Astrocyte (in vitro differentiated cells and primary cell): ENCODE results near the gene VIPR2. TPM values are rescaled to one million over a fixed set of nuclear protein-coding genes. Genes with fewer than 3 reads are reported as not detected.

ENCODE experiments used
- DNase-seq: peaks from one replicate; pipeline ENCODE4 v3.0.0-alpha.2; 2010; ENCODE audit warnings: low read depth
- FAIRE-seq: peaks from 2 replicates; lab custom pipeline; 2011; peaks lifted over from hg19 to GRCh38; lab: Jason Lieb, UNC
- H2AFZ ChIP-seq: 2 replicates; pipeline ENCODE4 v1.6.0; 2012; ENCODE audit warnings: low read depth, low read length, inconsistent platforms
- H3K27ac ChIP-seq: 2 replicates; pipeline ENCODE4 v1.5.1; 2011; ENCODE audit warnings: low read depth, low read length, inconsistent platforms
- H3K27me3 ChIP-seq: 2 replicates; pipeline ENCODE4 v1.6.0; 2011; ENCODE audit warnings: low read length, inconsistent platforms; ENCODE audit not compliant: insufficient read depth
- H3K36me3 ChIP-seq: 2 replicates; pipeline ENCODE4 v1.5.1; 2011; ENCODE audit warnings: low read length, inconsistent platforms; ENCODE audit not compliant: insufficient read depth
- H3K4me1 ChIP-seq: 2 replicates; pipeline ENCODE4 v1.5.1; 2011; ENCODE audit warnings: low read length, inconsistent platforms; ENCODE audit not compliant: insufficient read depth
- H3K4me2 ChIP-seq: 2 replicates; pipeline ENCODE4 v1.6.0; 2012; ENCODE audit warnings: low read length, inconsistent platforms
- H3K4me3 ChIP-seq: 2 replicates; pipeline ENCODE4 v1.5.1; 2011; ENCODE audit warnings: low read depth, mild to moderate bottlenecking, low read length, inconsistent platforms; ENCODE audit not compliant: insufficient read depth
- H3K79me2 ChIP-seq: 2 replicates; pipeline ENCODE4 v1.6.0; 2012; ENCODE audit warnings: mild to moderate bottlenecking, low read length, inconsistent platforms; ENCODE audit not compliant: insufficient read depth
- H3K9ac ChIP-seq: 2 replicates; pipeline ENCODE4 v1.6.0; 2012; ENCODE audit warnings: mild to moderate bottlenecking, low read length, inconsistent platforms
- H3K9me3 ChIP-seq: 2 replicates; pipeline ENCODE4 v1.5.1; 2012; ENCODE audit warnings: low read depth, mild to moderate bottlenecking, low read length, inconsistent platforms; ENCODE audit not compliant: insufficient read depth
- H4K20me1 ChIP-seq: 2 replicates; pipeline ENCODE4 v1.6.0; 2012; ENCODE audit warnings: low read length, inconsistent platforms; ENCODE audit not compliant: insufficient read depth
- H3K27ac Mint-ChIP-seq: one replicate; pipeline ENCODE4 v1.8.0; 2021; ENCODE audit warnings: mild to moderate bottlenecking, mixed read lengths; ENCODE audit not compliant: unreplicated experiment
- H3K27me3 Mint-ChIP-seq: one replicate; pipeline ENCODE4 v1.8.0; 2021; ENCODE audit warnings: low read depth, mixed read lengths; ENCODE audit not compliant: unreplicated experiment
- H3K36me3 Mint-ChIP-seq: one replicate; pipeline ENCODE4 v1.8.0; 2021; ENCODE audit warnings: low read depth, mixed read lengths; ENCODE audit not compliant: unreplicated experiment
- H3K4me1 Mint-ChIP-seq: one replicate; pipeline ENCODE4 v1.8.0; 2021; ENCODE audit warnings: low read depth, mixed read lengths; ENCODE audit not compliant: unreplicated experiment
- H3K4me3 Mint-ChIP-seq: one replicate; pipeline ENCODE4 v1.8.0; 2021; ENCODE audit warnings: mild to moderate bottlenecking, moderate library complexity, mixed read lengths; ENCODE audit not compliant: unreplicated experiment
- H3K9me3 Mint-ChIP-seq: one replicate; pipeline ENCODE4 v1.8.0; 2021; ENCODE audit warnings: mild to moderate bottlenecking, mixed read lengths; ENCODE audit not compliant: unreplicated experiment
- EZH2 ChIP-seq: IDR thresholded peaks from 2 replicates; pipeline ENCODE4 v1.6.1; 2012; ENCODE audit warnings: mild to moderate bottlenecking, low read length, inconsistent platforms; ENCODE audit not compliant: insufficient read depth
- total RNA-seq: library from RNA; stranded (reverse); gene quantifications from 2 replicates; pipeline ENCODE4 v1.2.1, GENCODE V29; 2021
- TF ChIP-seq, protein P1 (sequence below): IDR thresholded peaks from 2 replicates; pipeline ENCODE4 v1.5.1; 2011; ENCODE audit warnings: low read depth, mild to moderate bottlenecking, inconsistent platforms, low read length, moderate library complexity; ENCODE audit not compliant: insufficient read depth

VIPR2 gene
- total RNA-seq, 1 donor from 2014 or later: 0.68 TPM

DNA sequence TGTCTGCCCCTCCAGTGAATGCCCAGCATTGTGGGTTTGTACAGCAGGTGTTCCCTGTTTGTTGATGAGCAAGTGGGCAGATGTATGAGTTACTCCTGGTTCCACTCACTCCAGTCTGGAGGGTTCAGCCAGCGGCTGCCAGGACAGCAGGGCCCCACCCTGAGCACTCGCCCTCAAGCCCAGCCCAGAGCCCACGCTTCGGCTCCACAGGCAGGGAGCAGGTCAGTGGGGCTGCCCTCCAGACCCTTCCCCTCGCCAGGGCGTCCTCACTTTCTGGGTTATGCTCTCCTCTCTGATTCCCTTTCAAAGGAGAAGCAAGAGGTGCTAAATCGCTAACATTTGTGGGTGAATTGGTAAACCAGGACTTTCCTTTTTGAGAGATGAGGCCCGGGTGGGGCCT, 4.8 kb upstream of the VIPR2 start:
- Mint-ChIP-seq H3K4me1 (no peaks in the 10 kb centered on the region), H3K4me3 (no peak overlapping the region), H3K36me3 (no peaks in the 10 kb centered on the region), H3K27ac (no peak overlapping the region), H3K9me3 (peaks cover 1% of the 10 kb centered on the region), H3K27me3 (peaks cover 22% of the 10 kb centered on the region)
- DNase-seq: no peak
- Histone ChIP-seq H3K9ac (no peak overlapping the region), H3K27ac (no peak overlapping the region), H3K36me3 (no peaks in the 10 kb centered on the region), H3K9me3 (no peaks in the 10 kb centered on the region), H3K79me2 (no peaks in the 10 kb centered on the region), H3K4me3 (no peak overlapping the region), H3K27me3 (peaks cover 6% of the 10 kb centered on the region), H3K4me2 (no peak overlapping the region), H2AFZ (no peak overlapping the region), H4K20me1 (no peaks in the 10 kb centered on the region), H3K4me1 (no peaks in the 10 kb centered on the region)
- TF ChIP-seq, protein P1, sequence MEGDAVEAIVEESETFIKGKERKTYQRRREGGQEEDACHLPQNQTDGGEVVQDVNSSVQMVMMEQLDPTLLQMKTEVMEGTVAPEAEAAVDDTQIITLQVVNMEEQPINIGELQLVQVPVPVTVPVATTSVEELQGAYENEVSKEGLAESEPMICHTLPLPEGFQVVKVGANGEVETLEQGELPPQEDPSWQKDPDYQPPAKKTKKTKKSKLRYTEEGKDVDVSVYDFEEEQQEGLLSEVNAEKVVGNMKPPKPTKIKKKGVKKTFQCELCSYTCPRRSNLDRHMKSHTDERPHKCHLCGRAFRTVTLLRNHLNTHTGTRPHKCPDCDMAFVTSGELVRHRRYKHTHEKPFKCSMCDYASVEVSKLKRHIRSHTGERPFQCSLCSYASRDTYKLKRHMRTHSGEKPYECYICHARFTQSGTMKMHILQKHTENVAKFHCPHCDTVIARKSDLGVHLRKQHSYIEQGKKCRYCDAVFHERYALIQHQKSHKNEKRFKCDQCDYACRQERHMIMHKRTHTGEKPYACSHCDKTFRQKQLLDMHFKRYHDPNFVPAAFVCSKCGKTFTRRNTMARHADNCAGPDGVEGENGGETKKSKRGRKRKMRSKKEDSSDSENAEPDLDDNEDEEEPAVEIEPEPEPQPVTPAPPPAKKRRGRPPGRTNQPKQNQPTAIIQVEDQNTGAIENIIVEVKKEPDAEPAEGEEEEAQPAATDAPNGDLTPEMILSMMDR: no peak
- TF ChIP-seq EZH2: no peak
- FAIRE-seq: no peak

DNA sequence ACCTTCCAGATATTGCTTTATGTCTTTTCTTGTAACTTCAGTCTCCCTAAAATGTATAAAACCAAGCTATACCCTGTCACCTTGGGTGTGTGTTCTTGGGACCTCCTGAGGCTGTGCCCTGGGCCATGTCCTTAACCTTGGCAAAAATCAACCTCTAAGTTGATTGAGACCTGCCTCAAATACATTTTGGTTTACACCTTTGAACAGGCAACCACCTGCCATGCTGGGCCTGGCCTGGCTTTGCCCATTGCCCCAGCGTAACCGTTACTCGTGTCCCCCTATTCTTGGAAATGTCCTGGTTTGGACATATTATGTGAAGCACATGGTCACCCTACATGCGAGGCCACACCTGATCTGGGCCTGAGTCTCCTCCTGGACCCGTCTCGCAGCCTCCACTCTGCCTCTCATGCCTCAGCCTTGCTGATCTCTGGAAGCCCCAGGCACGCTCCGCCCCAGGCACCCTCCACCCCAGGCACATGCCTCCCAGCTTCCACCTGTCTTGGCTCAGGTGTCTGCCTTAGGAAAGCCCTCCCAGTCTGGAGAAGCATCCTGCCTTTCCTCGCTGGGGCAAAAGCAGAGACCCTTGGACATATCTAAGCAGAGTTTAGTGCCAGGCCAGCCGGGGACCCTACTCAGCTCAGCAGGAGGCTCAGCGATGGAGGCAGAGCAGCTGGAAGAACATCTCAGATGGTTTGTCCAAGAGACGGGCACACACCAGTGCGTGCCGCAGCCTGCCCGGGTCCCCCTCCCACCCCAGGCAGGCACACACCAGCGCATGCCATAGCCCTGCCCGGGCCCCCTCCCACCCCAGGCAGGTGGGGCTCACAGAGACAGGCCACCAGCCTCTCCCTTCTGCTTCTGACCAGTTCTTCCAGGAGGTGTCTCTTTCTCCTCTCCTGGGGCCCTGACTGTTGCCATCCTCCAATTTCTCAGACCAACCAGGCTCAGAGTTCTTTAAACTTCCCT, 4.0 kb upstream of the VIPR2 start:
- no peak for DNase-seq
- H3K27ac Mint-ChIP-seq: no peak overlapping the region

More for the DNA sequence above, 4.0 kb upstream of the VIPR2 start:
- no peaks in the 10 kb centered on the region for H3K79me2 ChIP-seq
- no peaks in the 10 kb centered on the region for H3K4me1 ChIP-seq
- no peak overlapping the region for H3K4me3 Mint-ChIP-seq
- H3K36me3 ChIP-seq: no peaks in the 10 kb centered on the region
- H3K36me3 Mint-ChIP-seq: no peaks in the 10 kb centered on the region
- no peak overlapping the region for H3K4me3 ChIP-seq
- peaks cover 1% of the 10 kb centered on the region for H3K9me3 Mint-ChIP-seq
- peaks cover 26% of the 10 kb centered on the region for H3K27me3 Mint-ChIP-seq
- H3K27me3 ChIP-seq: peaks cover 11% of the 10 kb centered on the region
- H2AFZ ChIP-seq: no peak overlapping the region
- H3K4me1 Mint-ChIP-seq: no peaks in the 10 kb centered on the region
- H3K27ac ChIP-seq: no peak overlapping the region
- no peak overlapping the region for H3K9ac ChIP-seq
- H3K4me2 ChIP-seq: no peak overlapping the region
- TF ChIP-seq, protein P1: no peak
- TF ChIP-seq EZH2: no peak
- no peak for FAIRE-seq
- no peaks in the 10 kb centered on the region for H4K20me1 ChIP-seq
- no peaks in the 10 kb centered on the region for H3K9me3 ChIP-seq
